ENCODE results near the gene DUSP18. TPM values are rescaled to one million over a fixed set of nuclear protein-coding genes. Genes with fewer than 3 reads are reported as not detected.

DUSP18 gene
- total and polyA plus RNA-seq, 2 experiments from 2014 or later = 9.5 to 12.4 TPM

- Histone ChIP-seq H3K4me3 (no peak overlapping the region), H3K27me3 (replicated peaks; ENCODE audit: insufficient read depth) (no peaks in the 10 kb centered on the region), H3K36me3 (ENCODE audit: low read depth) (no peaks in the 10 kb centered on the region), H3K79me2 (ENCODE audit: insufficient read depth) (no peaks in the 10 kb centered on the region), H3K27ac (no peak overlapping the region), H4K20me1 (ENCODE audit: insufficient read depth) (no peaks in the 10 kb centered on the region), H3K4me2 (ENCODE audit: unreplicated experiment) (no peak overlapping the region), H3K9me2 (ENCODE audit: insufficient read depth) (no peaks in the 10 kb centered on the region), H3F3A (ENCODE audit: insufficient read depth) (no peaks in the 10 kb centered on the region), H3K9ac (no peak overlapping the region), H3K9me3 (ENCODE audit: low read depth) (no peaks in the 10 kb centered on the region), H2AFZ (no peak overlapping the region), H3K4me1 (ENCODE audit: insufficient read depth) (no peaks in the 10 kb centered on the region)
- DNase-seq = no peak
- in situ Hi-C loops (cut with MboI) = no loop called here
- no peak for TF ChIP-seq EZH2phosphoT487 (IDR thresholded peaks at IDR 0.05; ENCODE audit: insufficient read depth, low read depth)
- WGBS, 2 experiments (ENCODE audit: low coverage in 1 of 2, low lambda C conversion rate in 2 of 2, missing lambda C conversion rate in 2 of 2) = 78 to 82% methylated on average over 9 of the region's 9 CpGs
Measured at GRCh38 chr22:30675436-30675835, 7.8 kb upstream of the DUSP18 start.

- H3F3A ChIP-seq (ENCODE audit: insufficient read depth) = no peaks in the 10 kb centered on the region
- no peak for DNase-seq
- H3K9ac ChIP-seq = no peak overlapping the region
- in situ Hi-C loops (cut with MboI) = no loop called here
- H3K4me3 ChIP-seq = no peak overlapping the region
- no peak overlapping the region for H2AFZ ChIP-seq
- H3K4me1 ChIP-seq (ENCODE audit: insufficient read depth) = no peaks in the 10 kb centered on the region
- no peaks in the 10 kb centered on the region for H3K79me2 ChIP-seq (ENCODE audit: insufficient read depth)
- H4K20me1 ChIP-seq (ENCODE audit: insufficient read depth) = no peaks in the 10 kb centered on the region
- H3K9me3 ChIP-seq (ENCODE audit: low read depth) = no peaks in the 10 kb centered on the region
- H3K27me3 ChIP-seq (replicated peaks; ENCODE audit: insufficient read depth) = no peaks in the 10 kb centered on the region
- no peaks in the 10 kb centered on the region for H3K9me2 ChIP-seq (ENCODE audit: insufficient read depth)
- TF ChIP-seq EZH2 (IDR thresholded peaks at IDR 0.05; ENCODE audit: insufficient read depth, poor library complexity, severe bottlenecking) (no peak), EZH2phosphoT487 (IDR thresholded peaks at IDR 0.05; ENCODE audit: insufficient read depth, low read depth) (no peak)
- WGBS, 2 experiments (ENCODE audit: low coverage in 1 of 2, low lambda C conversion rate in 2 of 2, missing lambda C conversion rate in 2 of 2) = 85 to 88% methylated on average over 6 of the region's 6 CpGs
- no peak overlapping the region for H3K27ac ChIP-seq
- no peaks in the 10 kb centered on the region for H3K36me3 ChIP-seq (ENCODE audit: low read depth)
- no peak overlapping the region for H3K4me2 ChIP-seq (ENCODE audit: unreplicated experiment)
Measured at GRCh38 chr22:30674482-30674881, 6.8 kb upstream of the DUSP18 start.

GRCh38 chr22:30673136-30673535 lies 5.5 kb upstream of the DUSP18 start:
- in situ Hi-C loops (cut with MboI) = no loop called here
- 68 to 79% methylated on average over 4 of the region's 4 CpGs for WGBS, 2 experiments (ENCODE audit: low coverage in 1 of 2, low lambda C conversion rate in 2 of 2, missing lambda C conversion rate in 2 of 2)
- no peak overlapping the region for H3K27ac ChIP-seq

GRCh38 chr22:30671071-30671470 lies 3.4 kb upstream of the DUSP18 start:
- H3K4me2 ChIP-seq (ENCODE audit: unreplicated experiment) = no peak overlapping the region
- peaks cover 2% of the 10 kb centered on the region; the same call in 1 of the 2 replicates for H3K79me2 ChIP-seq (ENCODE audit: insufficient read depth)
- in situ Hi-C loops (cut with MboI) = no loop called here
- no peaks in the 10 kb centered on the region for H3K27me3 ChIP-seq (replicated peaks; ENCODE audit: insufficient read depth)
- H3K27ac ChIP-seq = no peak overlapping the region
- TF ChIP-seq EZH2phosphoT487 (IDR thresholded peaks at IDR 0.05; ENCODE audit: insufficient read depth, low read depth) = no peak
- no peak for TF ChIP-seq EZH2 (IDR thresholded peaks at IDR 0.05; ENCODE audit: insufficient read depth, poor library complexity, severe bottlenecking)
- H3K4me1 ChIP-seq (ENCODE audit: insufficient read depth) = no peaks in the 10 kb centered on the region
- H3F3A ChIP-seq (ENCODE audit: insufficient read depth) = no peaks in the 10 kb centered on the region
- DNase-seq = no peak
- H2AFZ ChIP-seq = no peak overlapping the region
- no peak overlapping the region for H3K9ac ChIP-seq
- 90 to 92% methylated on average over 3 of the region's 3 CpGs for WGBS, 2 experiments (ENCODE audit: low coverage in 1 of 2, low lambda C conversion rate in 2 of 2, missing lambda C conversion rate in 2 of 2)
- H3K9me3 ChIP-seq (ENCODE audit: low read depth) = no peaks in the 10 kb centered on the region
- no peaks in the 10 kb centered on the region for H4K20me1 ChIP-seq (ENCODE audit: insufficient read depth)
- no peaks in the 10 kb centered on the region for H3K9me2 ChIP-seq (ENCODE audit: insufficient read depth)
- H3K4me3 ChIP-seq = no peak overlapping the region
- H3K36me3 ChIP-seq (ENCODE audit: low read depth) = no peaks in the 10 kb centered on the region

More at GRCh38 chr22:30673136-30673535, 5.5 kb upstream of the DUSP18 start:
- no peak overlapping the region for H3K4me3 ChIP-seq
- no peaks in the 10 kb centered on the region for H3K79me2 ChIP-seq (ENCODE audit: insufficient read depth)
- DNase-seq = no peak
- H3K9me3 ChIP-seq (ENCODE audit: low read depth) = no peaks in the 10 kb centered on the region
- H3K27me3 ChIP-seq (replicated peaks; ENCODE audit: insufficient read depth) = no peaks in the 10 kb centered on the region
- H4K20me1 ChIP-seq (ENCODE audit: insufficient read depth) = no peaks in the 10 kb centered on the region
- no peaks in the 10 kb centered on the region for H3K9me2 ChIP-seq (ENCODE audit: insufficient read depth)
- no peaks in the 10 kb centered on the region for H3F3A ChIP-seq (ENCODE audit: insufficient read depth)
- no peaks in the 10 kb centered on the region for H3K36me3 ChIP-seq (ENCODE audit: low read depth)
- no peak for TF ChIP-seq EZH2phosphoT487 (IDR thresholded peaks at IDR 0.05; ENCODE audit: insufficient read depth, low read depth)
- TF ChIP-seq EZH2 (IDR thresholded peaks at IDR 0.05; ENCODE audit: insufficient read depth, poor library complexity, severe bottlenecking) = no peak
- H3K9ac ChIP-seq = no peak overlapping the region
- no peaks in the 10 kb centered on the region for H3K4me1 ChIP-seq (ENCODE audit: insufficient read depth)
- no peak overlapping the region for H3K4me2 ChIP-seq (ENCODE audit: unreplicated experiment)
- no peak overlapping the region for H2AFZ ChIP-seq

- Histone ChIP-seq H3K79me2 (ENCODE audit: insufficient read depth) (peaks cover 5% of the 10 kb centered on the region; the same call in 1 of the 2 replicates), H3K4me1 (ENCODE audit: insufficient read depth) (no peaks in the 10 kb centered on the region), H3K36me3 (ENCODE audit: low read depth) (no peaks in the 10 kb centered on the region), H3K4me2 (ENCODE audit: unreplicated experiment) (peak overlapping the region; percentile 90), H3F3A (ENCODE audit: insufficient read depth) (no peaks in the 10 kb centered on the region), H3K27ac (peak overlapping the region; percentile 56), H3K4me3 (peak overlapping the region; percentile 82), H3K9me2 (ENCODE audit: insufficient read depth) (no peaks in the 10 kb centered on the region), H4K20me1 (ENCODE audit: insufficient read depth) (no peaks in the 10 kb centered on the region), H3K27me3 (replicated peaks; ENCODE audit: insufficient read depth) (no peaks in the 10 kb centered on the region), H3K9ac (peak overlapping the region; percentile 83), H2AFZ (peak overlapping the region; percentile 93), H3K9me3 (ENCODE audit: low read depth) (no peaks in the 10 kb centered on the region)
- TF ChIP-seq EZH2phosphoT487 (IDR thresholded peaks at IDR 0.05; ENCODE audit: insufficient read depth, low read depth) (no peak), EZH2 (IDR thresholded peaks at IDR 0.05; ENCODE audit: insufficient read depth, poor library complexity, severe bottlenecking) (no peak)
- in situ Hi-C loops (cut with MboI) = no loop called here
- no peak for DNase-seq
- WGBS, 2 experiments (ENCODE audit: low coverage in 1 of 2, low lambda C conversion rate in 2 of 2, missing lambda C conversion rate in 2 of 2) = 26 to 36% methylated on average over 10 of the region's 10 CpGs
Measured at GRCh38 chr22:30668386-30668710, 673 bp upstream of the DUSP18 start.
